Measurements from ENCODE around the gene MACO1.

DNA sequence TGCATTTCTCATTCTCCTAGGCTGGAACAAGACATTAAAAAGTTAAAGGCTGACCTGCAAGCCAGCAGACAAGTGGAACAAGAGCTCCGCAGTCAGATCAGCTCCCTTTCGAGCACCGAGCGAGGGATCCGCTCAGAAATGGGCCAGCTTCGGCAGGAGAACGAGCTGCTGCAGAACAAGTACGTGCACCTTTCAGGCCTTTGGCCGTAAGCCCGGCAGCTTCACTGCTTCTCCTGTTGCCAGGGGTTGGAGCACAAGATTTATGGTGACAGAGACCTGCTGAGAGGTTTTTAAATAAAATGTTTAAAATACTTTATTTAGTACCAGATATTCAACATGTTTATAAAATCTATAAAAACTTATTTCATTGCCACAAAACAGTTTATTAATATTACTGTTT lies 53.4 kb downstream of the MACO1 start:
- TF ChIP-seq, protein P1, sequence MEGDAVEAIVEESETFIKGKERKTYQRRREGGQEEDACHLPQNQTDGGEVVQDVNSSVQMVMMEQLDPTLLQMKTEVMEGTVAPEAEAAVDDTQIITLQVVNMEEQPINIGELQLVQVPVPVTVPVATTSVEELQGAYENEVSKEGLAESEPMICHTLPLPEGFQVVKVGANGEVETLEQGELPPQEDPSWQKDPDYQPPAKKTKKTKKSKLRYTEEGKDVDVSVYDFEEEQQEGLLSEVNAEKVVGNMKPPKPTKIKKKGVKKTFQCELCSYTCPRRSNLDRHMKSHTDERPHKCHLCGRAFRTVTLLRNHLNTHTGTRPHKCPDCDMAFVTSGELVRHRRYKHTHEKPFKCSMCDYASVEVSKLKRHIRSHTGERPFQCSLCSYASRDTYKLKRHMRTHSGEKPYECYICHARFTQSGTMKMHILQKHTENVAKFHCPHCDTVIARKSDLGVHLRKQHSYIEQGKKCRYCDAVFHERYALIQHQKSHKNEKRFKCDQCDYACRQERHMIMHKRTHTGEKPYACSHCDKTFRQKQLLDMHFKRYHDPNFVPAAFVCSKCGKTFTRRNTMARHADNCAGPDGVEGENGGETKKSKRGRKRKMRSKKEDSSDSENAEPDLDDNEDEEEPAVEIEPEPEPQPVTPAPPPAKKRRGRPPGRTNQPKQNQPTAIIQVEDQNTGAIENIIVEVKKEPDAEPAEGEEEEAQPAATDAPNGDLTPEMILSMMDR (IDR thresholded peaks at IDR 0.05): no peak
- TF ChIP-seq ZFX (IDR thresholded peaks at IDR 0.05; ENCODE audit: borderline replicate concordance): no peak

All from 22Rv1 (cell line).